H9 (cell line): Measurements from ENCODE around the gene C1orf141. TPM values are rescaled to one million over a fixed set of nuclear protein-coding genes. Genes with fewer than 3 reads are reported as not detected.

Experiments used
- DNase-seq: peaks from one replicate; pipeline ENCODE4 v3.0.0-alpha.2; 2017
- H2AFZ ChIP-seq: one replicate; pipeline ENCODE4 v1.6.1; 2013; ENCODE audit warnings: mild to moderate bottlenecking, low read length, control low read depth, moderate library complexity
- H2AK5ac ChIP-seq: 2 replicates; pipeline ENCODE4 v1.6.1; 2013; ENCODE audit warnings: low read length, control low read depth, mixed read lengths; ENCODE audit not compliant: insufficient read length
- H2BK120ac ChIP-seq: one replicate; pipeline ENCODE4 v1.6.1; 2013; ENCODE audit warnings: low read depth, mild to moderate bottlenecking, low read length, control low read depth, inconsistent platforms; ENCODE audit not compliant: poor library complexity, severe bottlenecking
- H2BK12ac ChIP-seq: 2 replicates; pipeline ENCODE4 v1.6.1; 2013; ENCODE audit warnings: low read length, control low read depth, mixed read lengths, low read depth; ENCODE audit not compliant: insufficient read length
- H2BK15ac ChIP-seq: 2 replicates; pipeline ENCODE4 v1.6.1; 2013; ENCODE audit warnings: low read depth, low read length, control low read depth
- H2BK20ac ChIP-seq: one replicate; pipeline ENCODE4 v1.6.1; 2013; ENCODE audit warnings: low read depth, mild to moderate bottlenecking, low read length, control low read depth, inconsistent platforms; ENCODE audit not compliant: poor library complexity, severe bottlenecking
- H2BK5ac ChIP-seq: 2 replicates; pipeline ENCODE4 v1.6.1; 2013; ENCODE audit warnings: low read length, control low read depth, mixed read lengths; ENCODE audit not compliant: insufficient read length
- H3K14ac ChIP-seq: 2 replicates; pipeline ENCODE4 v1.6.1; 2013; ENCODE audit warnings: low read length, control low read depth; ENCODE audit not compliant: insufficient read depth
- H3K18ac ChIP-seq: 2 replicates; pipeline ENCODE4 v1.6.1; 2013; ENCODE audit warnings: low read depth, mild to moderate bottlenecking, mixed read lengths, low read length, control low read depth; ENCODE audit not compliant: insufficient read length
- H3K23ac ChIP-seq: 2 replicates; pipeline ENCODE4 v1.6.1; 2013; ENCODE audit warnings: low read length, control low read depth, mixed read lengths, low read depth; ENCODE audit not compliant: insufficient read length
- H3K23me2 ChIP-seq: 2 replicates; pipeline ENCODE4 v1.6.1; 2013; ENCODE audit warnings: low read depth, mild to moderate bottlenecking, mixed read lengths, low read length, control low read depth; ENCODE audit not compliant: insufficient read length, poor library complexity, severe bottlenecking
- H3K27ac ChIP-seq: 2 replicates; pipeline ENCODE4 v1.5.1; 2013; ENCODE audit warnings: low read length, control low read depth, mixed read lengths, low read depth; ENCODE audit not compliant: insufficient read length
- H3K27me3 ChIP-seq: 2 replicates; pipeline ENCODE4 v1.6.1; 2013; ENCODE audit warnings: low read length, control low read depth, inconsistent platforms; ENCODE audit not compliant: insufficient read depth
- H3K4ac ChIP-seq: 2 replicates; pipeline ENCODE4 v1.6.1; 2013; ENCODE audit warnings: low read depth, mild to moderate bottlenecking, control low read depth, inconsistent platforms, low read length, moderate library complexity
- H3K4me1 ChIP-seq: 2 replicates; pipeline ENCODE4 v1.6.1; 2013; ENCODE audit warnings: low read length, control low read depth, inconsistent platforms; ENCODE audit not compliant: insufficient read depth
- H3K4me2 ChIP-seq: 2 replicates; pipeline ENCODE4 v1.6.1; 2013; ENCODE audit warnings: low read length, control low read depth, mixed read lengths; ENCODE audit not compliant: insufficient read length, insufficient read depth
- H3K56ac ChIP-seq: 2 replicates; pipeline ENCODE4 v1.6.1; 2013; ENCODE audit warnings: low read depth, mild to moderate bottlenecking, mixed read lengths, low read length, control low read depth; ENCODE audit not compliant: insufficient read length
- H3K79me1 ChIP-seq: 2 replicates; pipeline ENCODE4 v1.6.1; 2013; ENCODE audit warnings: low read depth, mild to moderate bottlenecking, moderate library complexity, low read length, control low read depth, inconsistent platforms; ENCODE audit not compliant: insufficient read depth, poor library complexity, severe bottlenecking
- H3K79me2 ChIP-seq: 2 replicates; pipeline ENCODE4 v1.6.1; 2013; ENCODE audit warnings: low read length, control low read depth, inconsistent platforms; ENCODE audit not compliant: insufficient read depth
- H3K9ac ChIP-seq: 2 replicates; pipeline ENCODE4 v1.6.1; 2013; ENCODE audit warnings: low read length, control low read depth, mixed read lengths; ENCODE audit not compliant: insufficient read length; ENCODE audit errors: extremely low read depth
- H3K9me3 ChIP-seq: one replicate; pipeline ENCODE4 v1.6.1; 2013; ENCODE audit warnings: low read depth, low read length, inconsistent platforms; ENCODE audit not compliant: control insufficient read depth
- H3T11ph ChIP-seq: one replicate; pipeline ENCODE4 v1.6.1; 2013; ENCODE audit warnings: mild to moderate bottlenecking, low read length, control low read depth, inconsistent platforms
- H4K20me1 ChIP-seq: one replicate; pipeline ENCODE4 v1.6.1; 2013; ENCODE audit not compliant: control insufficient read depth, insufficient read length, insufficient read depth
- H4K5ac ChIP-seq: 2 replicates; pipeline ENCODE4 v1.6.1; 2013; ENCODE audit warnings: low read depth, mild to moderate bottlenecking, mixed read lengths, low read length, control low read depth; ENCODE audit not compliant: insufficient read length
- H4K8ac ChIP-seq: replicated peaks from 2 replicates; pipeline ENCODE4 v1.6.1; 2013; ENCODE audit warnings: low read length, control low read depth, mixed read lengths, low read depth; ENCODE audit not compliant: insufficient read length
- H4K91ac ChIP-seq: 2 replicates; pipeline ENCODE4 v1.6.1; 2013; ENCODE audit warnings: low read depth, mild to moderate bottlenecking, moderate library complexity, mixed read lengths, low read length, control low read depth; ENCODE audit not compliant: insufficient read length
- H3K27ac Mint-ChIP-seq, 3 experiments: 2 replicates in 2 of 3; 3 replicates in 1 of 3; pipeline ENCODE4 v1.8.0; 2020 to 2021; ENCODE audit warnings: mixed read lengths in 3 of 3, mild to moderate bottlenecking in 1 of 3, moderate library complexity in 1 of 3
- H3K27me3 Mint-ChIP-seq: 2 replicates; pipeline ENCODE4 v1.8.0; 2021; ENCODE audit warnings: low read depth, mild to moderate bottlenecking, moderate library complexity, mixed read lengths
- H3K36me3 Mint-ChIP-seq, 3 experiments: 2 replicates in 2 of 3; 3 replicates in 1 of 3; pipeline ENCODE4 v1.8.0; 2020 to 2021; ENCODE audit warnings: low read depth in 3 of 3, mixed read lengths in 3 of 3; ENCODE audit not compliant: insufficient read depth in 1 of 3
- H3K4me1 Mint-ChIP-seq, 2 experiments: 2 replicates each; pipeline ENCODE4 v1.8.0; 2020; ENCODE audit warnings: mixed read lengths in 2 of 2
- H3K4me3 Mint-ChIP-seq, 2 experiments: 2 replicates in 1 of 2; 3 replicates in 1 of 2; pipeline ENCODE4 v1.8.0; 2020 to 2021; ENCODE audit warnings: mild to moderate bottlenecking in 2 of 2, mixed read lengths in 2 of 2, moderate library complexity in 1 of 2
- H3K9me3 Mint-ChIP-seq, 2 experiments: 2 replicates in 1 of 2; 3 replicates in 1 of 2; pipeline ENCODE4 v1.8.0; 2020; ENCODE audit warnings: mild to moderate bottlenecking in 2 of 2, mixed read lengths in 2 of 2, moderate library complexity in 1 of 2
- CTCF ChIP-seq: fragments of 200-600 bp; sonication (generic); conservative IDR thresholded peaks from 3 replicates; pipeline ENCODE4 v1.8.0; 2021; ENCODE audit warnings: antibody characterized with exemption, mild to moderate bottlenecking
- total RNA-seq: library from RNA; stranded (reverse); gene quantifications from 2 replicates; pipeline ENCODE4 v1.2.1, GENCODE V29; 2021

Gene C1orf141
- total RNA-seq, 1 experiment from 2014 or later = not detected

- H3K79me1 ChIP-seq = no peaks in the 10 kb centered on the region
- no peak overlapping the region for H2BK5ac ChIP-seq
- no peak overlapping the region for H4K8ac ChIP-seq
- H2BK12ac ChIP-seq = no peak overlapping the region
- no peaks in the 10 kb centered on the region for H3K27me3 ChIP-seq
- H4K91ac ChIP-seq = no peak overlapping the region
- no peaks in the 10 kb centered on the region; a peak in 1 of 5 replicates for H3K9me3 Mint-ChIP-seq
- no peaks in the 10 kb centered on the region for H3K79me2 ChIP-seq
- no peak overlapping the region for H3K56ac ChIP-seq
- H2BK20ac ChIP-seq = no peak overlapping the region
- H3K4me2 ChIP-seq = no peak overlapping the region
- no peak overlapping the region for H2BK15ac ChIP-seq
- peaks cover 9% of the 10 kb centered on the region in 2 experiments for H3K4me1 Mint-ChIP-seq
- peaks cover 5% of the 10 kb centered on the region for H3K4me1 ChIP-seq
- H3K36me3 Mint-ChIP-seq = no peaks in the 10 kb centered on the region
- no peak overlapping the region for H2AK5ac ChIP-seq
- H2BK120ac ChIP-seq = no peak overlapping the region
- H2AFZ ChIP-seq = no peak overlapping the region
- H3K9ac ChIP-seq = no peak overlapping the region
- H3T11ph ChIP-seq = no peak overlapping the region
- H3K4ac ChIP-seq = no peak overlapping the region
- peak overlapping the region in 2 of 3 experiments; percentile 19 to 76; a peak in 3 of 7 replicates for H3K27ac Mint-ChIP-seq
- no peaks in the 10 kb centered on the region for H3K9me3 ChIP-seq
- peak; percentile 60 for DNase-seq
- no peaks in the 10 kb centered on the region for H3K27me3 Mint-ChIP-seq
- H3K18ac ChIP-seq = no peak overlapping the region
- H3K23me2 ChIP-seq = no peaks in the 10 kb centered on the region
- no peak overlapping the region for H3K4me3 Mint-ChIP-seq
- no peak overlapping the region for H3K14ac ChIP-seq
- H3K23ac ChIP-seq = no peak overlapping the region
- no peak overlapping the region for H4K5ac ChIP-seq
- H3K27ac ChIP-seq = no peak overlapping the region
- TF ChIP-seq CTCF = no peak
- no peaks in the 10 kb centered on the region for H4K20me1 ChIP-seq
Measured at GRCh38 chr1:67097305-67097704, 37.5 kb downstream of the C1orf141 start.
